8988T (cell line): ENCODE data around the gene HGS.

ENCODE experiments used
- DNase-seq: peaks from one replicate; pipeline ENCODE4 v3.0.0; 2011

The HGS gene

GRCh38 chr17:81687770-81688541 lies 4.1 kb downstream of the HGS start:
- DNase-seq: no peak

- DNase-seq: no peak
Observed at GRCh38 chr17:81688616-81689015, 4.8 kb downstream of the HGS start.

- DNase-seq: no peak
Observed at GRCh38 chr17:81690066-81690465, 6.3 kb downstream of the HGS start.

- DNase-seq: no peak
Observed at GRCh38 chr17:81690549-81690948, 6.7 kb downstream of the HGS start.

- DNase-seq: no peak
Observed at GRCh38 chr17:81691196-81691595, 7.4 kb downstream of the HGS start.

- DNase-seq: no peak
Observed at GRCh38 chr17:81691608-81692007, 7.8 kb downstream of the HGS start.

GRCh38 chr17:81693509-81694210 lies 9.8 kb downstream of the HGS start:
- DNase-seq: peak; percentile 81

GRCh38 chr17:81694810-81695209 lies 11.0 kb downstream of the HGS start:
- no peak for DNase-seq

GRCh38 chr17:81695211-81695610 lies 11.4 kb downstream of the HGS start:
- no peak for DNase-seq

- no peak for DNase-seq
Observed at GRCh38 chr17:81695801-81696200, 12.0 kb downstream of the HGS start.

- DNase-seq: no peak
Observed at GRCh38 chr17:81696218-81696941, 12.6 kb downstream of the HGS start.

GRCh38 chr17:81697261-81698044 lies 13.6 kb downstream of the HGS start:
- DNase-seq: no peak

- DNase-seq: no peak
Observed at GRCh38 chr17:81700353-81701287, 16.8 kb downstream of the HGS start.

GRCh38 chr17:81701288-81702071 lies 17.7 kb downstream of the HGS start:
- no peak for DNase-seq

- DNase-seq: peak; percentile 92
Observed at GRCh38 chr17:81702934-81703746, 19.3 kb downstream of the HGS start, which contains the start of gene MRPL12. Gene MRPL12 (plus strand): TSS chr17:81703367. CDS start chr17:81703502, 135 bp downstream.

- no peak for DNase-seq
Observed at GRCh38 chr17:81703747-81704654, 20.2 kb downstream of the HGS start.

- no peak for DNase-seq
Observed at GRCh38 chr17:81705518-81706231, 21.9 kb downstream of the HGS start.

- no peak for DNase-seq
Observed at GRCh38 chr17:81706232-81706611, 22.4 kb downstream of the HGS start.
